HL-60 (cell line): ENCODE results near the gene NMNAT2.

Experiments used
- CTCF ChIP-seq: IDR thresholded peaks from one replicate; pipeline ENCODE4 v1.5.1; 2011; ENCODE audit warnings: low read length, control low read depth, inconsistent platforms; ENCODE audit not compliant: insufficient read depth
- POLR2AphosphoS5 ChIP-seq: IDR thresholded peaks from 2 replicates; pipeline ENCODE4 v1.6.1; 2012; ENCODE audit warnings: low read depth
- REST ChIP-seq: IDR thresholded peaks from 2 replicates; pipeline ENCODE4 v1.6.1; 2012; ENCODE audit warnings: low read depth; ENCODE audit not compliant: insufficient replicate concordance

- no peak for TF ChIP-seq CTCF
- no peak for TF ChIP-seq REST
- TF ChIP-seq POLR2AphosphoS5 = no peak
Observed at GRCh38 chr1:183394435-183394834, 23.7 kb downstream of the NMNAT2 start.
